Spleen (tissue), 11 donors: ENCODE data around the gene KCNK7. TPM values are rescaled to one million over a fixed set of nuclear protein-coding genes. Genes with fewer than 3 reads are reported as not detected.

Experiments
- DNase-seq: peaks from one replicate; pipeline ENCODE4 v3.0.0-alpha.2; 2020
- H3K27ac ChIP-seq, 8 donors: fragments of 200-600 bp; sonication (generic) in 7 of 8; 1 replicate in 4 of 8; 2 replicates in 4 of 8; pipeline versions ENCODE4 v1.5.0 to v1.8.0; 2016 to 2021; ENCODE audit warnings: inconsistent platforms in 4 of 8, mild to moderate bottlenecking in 4 of 8, moderate library complexity in 1 of 8
- H3K27me3 ChIP-seq, 7 donors: fragments of 200-600 bp; sonication (generic) in 6 of 7; replicated peaks in 1 of 7; 1 replicate in 4 of 7; 2 replicates in 3 of 7; pipeline versions ENCODE4 v1.5.0 to v1.8.0; 2016 to 2021; ENCODE audit warnings: inconsistent platforms in 3 of 7, mild to moderate bottlenecking in 1 of 7
- H3K36me3 ChIP-seq, 6 donors: fragments of 200-600 bp; sonication (generic) in 5 of 6; 1 replicate in 4 of 6; 2 replicates in 2 of 6; pipeline versions ENCODE4 v1.5.0 to v1.8.0; 2016 to 2021; ENCODE audit warnings: inconsistent platforms in 2 of 6
- H3K4me1 ChIP-seq, 6 donors: fragments of 200-600 bp; sonication (generic) in 5 of 6; 1 replicate in 3 of 6; 2 replicates in 3 of 6; pipeline versions ENCODE4 v1.5.0 to v1.8.0; 2016 to 2021; ENCODE audit warnings: inconsistent platforms in 3 of 6
- H3K4me3 ChIP-seq, 8 donors: fragments of 200-600 bp; sonication (generic) in 7 of 8; 1 replicate in 4 of 8; 2 replicates in 4 of 8; pipeline versions ENCODE4 v1.5.0 to v1.8.0; 2016 to 2021; ENCODE audit warnings: inconsistent platforms in 4 of 8, mild to moderate bottlenecking in 4 of 8, moderate library complexity in 2 of 8
- H3K9me3 ChIP-seq, 8 donors: fragments of 200-600 bp; sonication (generic) in 7 of 8; 1 replicate in 4 of 8; 2 replicates in 4 of 8; pipeline versions ENCODE4 v1.5.0 to v1.8.0; 2016 to 2021; ENCODE audit warnings: inconsistent platforms in 4 of 8
- CTCF ChIP-seq, 11 experiments: fragments of 200-600 bp in 7 of 11; fragments of 450-650 bp in 4 of 11; sonication (generic) in 4 of 11; IDR thresholded peaks in 8 of 11; conservative IDR thresholded peaks in 3 of 11; 1 replicate in 7 of 11; 2 replicates in 4 of 11; pipeline versions ENCODE4 v1.4.0 to v1.8.0; 2016 to 2021; ENCODE audit warnings: antibody characterized with exemption in 11 of 11, inconsistent platforms in 4 of 11, mild to moderate bottlenecking in 1 of 11
- POLR2A ChIP-seq, 3 donors: fragments of 450-650 bp; IDR thresholded peaks; one replicate each; pipeline ENCODE4 v1.5.1; 2017; ENCODE audit warnings: antibody characterized with exemption in 3 of 3, mild to moderate bottlenecking in 1 of 3
- POLR2AphosphoS5 ChIP-seq, 3 donors: sonication (generic); formaldehyde crosslinking; IDR thresholded peaks; one replicate each; pipeline ENCODE4 v1.5.1; 2017; ENCODE audit warnings: antibody characterized with exemption in 3 of 3
- WGBS, 5 donors: extraction: QIAGEN DNeasy Blood & Tissue Kit in 3 of 5; methylation state at CpG; one replicate each; pipeline versions ENCODE4 v1.1.5 to v1.1.7; 2013 to 2018; 5-methylcytosine and 5-hydroxymethylcytosine counted together
- intact Hi-C: fragments of 100-400 bp; cut with DNase I; formaldehyde crosslinking; loops from one replicate; pipeline ENCODE4 v1.15.0; 2023; ENCODE audit warnings: low total_unique reads
- polyA plus RNA-seq, 3 donors: library from polyadenylated mRNA; stranded (reverse); fragments of 200-250 nt; gene quantifications; one replicate each; pipeline ENCODE4 v1.2.1, GENCODE V29; 2013
- total RNA-seq, 7 donors: library from RNA; depleted of rRNA in 3 of 7; stranded (reverse); fragments of >200 nt in 3 of 7; fragmentation: NEBNext Ultra II Directional in 4 of 7; extraction: Animal tissue kit (Norgen Biotek cat#: 25700) in 4 of 7; gene quantifications; one replicate each; pipeline versions ENCODE4 v1.1.0 to v1.2.1, GENCODE V29; 2016 to 2021
- donor health status: healthy with polysubstance abuse.
- donor health status: DM: no; HTN: no; CAD: no; lungs with moderate emphysema.
- donor health status: DM: no; HTN: no; CAD: no.
- donor health status: Bipolar disorder and iron deficiency.
- donor health status: healthy.
- donor health status: DM: no; HTN: no; CAD: no.
- donor health status: DM: yes; HTN: yes; CAD: no.

Gene KCNK7
- total and polyA plus RNA-seq, 10 donors = 0.63 to 6.2 (median 1.8) TPM

- Histone ChIP-seq H3K36me3 (peaks cover 4 to 100% (median 97%) of the 10 kb centered on the region in 6 donors), H3K27me3 (no peaks in the 10 kb centered on the region), H3K4me1 (peaks cover 0 to 36% (median 11%) of the 10 kb centered on the region in 6 donors), H3K9me3 (no peaks in the 10 kb centered on the region), H3K27ac (no peak overlapping the region), H3K4me3 (no peak overlapping the region)
- DNase-seq = no peak
- WGBS, 5 donors = 80 to 93% (median 84%) methylated on average over 10 to 30 of the region's 30 CpGs
- no peak for TF ChIP-seq POLR2A (IDR thresholded peaks at IDR 0.05)
- no peak for TF ChIP-seq POLR2AphosphoS5 (IDR thresholded peaks at IDR 0.05)
- TF ChIP-seq CTCF (IDR thresholded peaks at IDR 0.05 in 8 of 11, conservative IDR thresholded peaks at IDR 0.05 in 3 of 11) = no peak
- intact Hi-C loops = loop anchor here (5.0 kb wide), 1 partner anchor 192 kb away; no protein-coding TSS in a partner anchor
Observed at GRCh38 chr11:65624931-65625627, 29.5 kb upstream of the KCNK7 start.

- no peak for DNase-seq
Observed at GRCh38 chr11:65623852-65624616, 28.4 kb upstream of the KCNK7 start.

GRCh38 chr11:65623177-65623576, 27.6 kb upstream of the KCNK7 start:
- Histone ChIP-seq H3K27ac (no peak overlapping the region), H3K36me3 (peaks cover 6 to 100% (median 97%) of the 10 kb centered on the region in 6 donors), H3K4me1 (peaks cover 0 to 55% (median 20%) of the 10 kb centered on the region in 6 donors), H3K27me3 (no peaks in the 10 kb centered on the region), H3K4me3 (no peak overlapping the region), H3K9me3 (no peaks in the 10 kb centered on the region)
- DNase-seq = no peak
- peak in 1 of 3 donors; percentile 13 for TF ChIP-seq POLR2AphosphoS5 (IDR thresholded peaks at IDR 0.05)
- TF ChIP-seq POLR2A (IDR thresholded peaks at IDR 0.05) = no peak
- 91 to 95% (median 94%) methylated on average over 12 to 14 of the region's 14 CpGs for WGBS, 5 donors
- intact Hi-C loops = no loop called here

More at GRCh38 chr11:65623852-65624616, 28.4 kb upstream of the KCNK7 start:
- peaks cover 0 to 47% (median 14%) of the 10 kb centered on the region in 6 donors for H3K4me1 ChIP-seq
- TF ChIP-seq CTCF (IDR thresholded peaks at IDR 0.05 in 8 of 11, conservative IDR thresholded peaks at IDR 0.05 in 3 of 11) (no peak), POLR2A (IDR thresholded peaks at IDR 0.05) (no peak), POLR2AphosphoS5 (IDR thresholded peaks at IDR 0.05) (peak in 1 of 3 donors; percentile 45)
- no peak overlapping the region for H3K4me3 ChIP-seq
- no peaks in the 10 kb centered on the region for H3K9me3 ChIP-seq
- intact Hi-C loops = no loop called here
- 91 to 97% (median 95%) methylated on average over 25 of the region's 25 CpGs for WGBS, 5 donors
- H3K27ac ChIP-seq = no peak overlapping the region
- H3K36me3 ChIP-seq = peaks cover 0 to 100% (median 97%) of the 10 kb centered on the region in 6 donors
- H3K27me3 ChIP-seq = no peaks in the 10 kb centered on the region

GRCh38 chr11:65622011-65622410, 26.4 kb upstream of the KCNK7 start:
- WGBS, 5 donors = 90 to 98% (median 95%) methylated on average over 5 to 16 of the region's 16 CpGs
- intact Hi-C loops = no loop called here
- no peak overlapping the region for H3K27ac ChIP-seq
- TF ChIP-seq POLR2A (IDR thresholded peaks at IDR 0.05) (no peak), POLR2AphosphoS5 (IDR thresholded peaks at IDR 0.05) (no peak), CTCF (IDR thresholded peaks at IDR 0.05 in 8 of 11, conservative IDR thresholded peaks at IDR 0.05 in 3 of 11) (no peak)
- peaks cover 10 to 100% (median 97%) of the 10 kb centered on the region in 6 donors for H3K36me3 ChIP-seq
- H3K9me3 ChIP-seq = no peaks in the 10 kb centered on the region
- H3K4me1 ChIP-seq = peaks cover 3 to 62% (median 29%) of the 10 kb centered on the region in 6 donors
- no peak overlapping the region for H3K4me3 ChIP-seq
- H3K27me3 ChIP-seq = no peaks in the 10 kb centered on the region
- no peak for DNase-seq
